GM12878 (cell line): ENCODE measurements around the gene AXIN1. TPM values are rescaled to one million over a fixed set of nuclear protein-coding genes. Genes with fewer than 3 reads are reported as not detected.

Source experiments
- BCL11A ChIP-seq: IDR thresholded peaks from 2 replicates; pipeline ENCODE4 v1.6.1; 2011; ENCODE audit warnings: low read depth, low read length
- NFXL1 ChIP-seq: fragments of 450-650 bp; IDR thresholded peaks from 2 replicates; pipeline ENCODE4 v1.6.1; 2017; ENCODE audit warnings: antibody characterized with exemption, mild to moderate bottlenecking, borderline replicate concordance
- SIX5 ChIP-seq: IDR thresholded peaks from 2 replicates; pipeline ENCODE4 v1.6.1; 2011; ENCODE audit warnings: mild to moderate bottlenecking, low read depth, low read length, moderate library complexity; ENCODE audit not compliant: severe bottlenecking
- SRF ChIP-seq, 2 experiments: IDR thresholded peaks; 2 replicates each; pipeline ENCODE4 v1.6.1; 2011; ENCODE audit warnings: low read depth in 2 of 2, low read length in 2 of 2, mild to moderate bottlenecking in 1 of 2, moderate library complexity in 1 of 2
- STAT1 ChIP-seq: fragments of 450-650 bp; conservative IDR thresholded peaks from 2 replicates; pipeline ENCODE4 v1.6.1; 2014; ENCODE audit warnings: antibody characterized with exemption, mild to moderate bottlenecking
- TCF7 ChIP-seq: IDR thresholded peaks from 2 replicates; pipeline ENCODE4 v1.6.1; 2014; ENCODE audit warnings: antibody characterized with exemption, borderline replicate concordance
- WRNIP1 ChIP-seq: IDR thresholded peaks from 2 replicates; pipeline ENCODE4 v1.6.1; 2011; ENCODE audit warnings: low read depth, low read length, improper control_type of control experiment, borderline replicate concordance
- YY1 ChIP-seq: IDR thresholded peaks from 2 replicates; pipeline ENCODE4 v1.6.1; 2011; ENCODE audit warnings: low read depth, mild to moderate bottlenecking, low read length
- ZNF622 ChIP-seq: fragments of 450-650 bp; IDR thresholded peaks from 2 replicates; pipeline ENCODE4 v1.6.1; 2017; ENCODE audit warnings: mild to moderate bottlenecking, inconsistent platforms
- ZZZ3 ChIP-seq: IDR thresholded peaks from 2 replicates; pipeline ENCODE4 v1.6.1; 2011; ENCODE audit warnings: low read depth; ENCODE audit not compliant: control insufficient read depth, insufficient read length
- polyA plus RNA-seq, 11 experiments: library from polyadenylated mRNA; depleted of rRNA in 4 of 11; unstranded in 6 of 11; stranded (reverse) in 5 of 11; fragments of >200 nt; fragmentation: Nextera tagmentation in 4 of 11; fragmentation: Illumina TruSeq in 1 of 11; extraction: Ambion mirVana in 4 of 11; extraction: Trizol in 1 of 11; gene quantifications; 1 replicate in 1 of 11; 2 replicates in 10 of 11; pipeline versions ENCODE4 v1.2.1 to v1.2.3, GENCODE V29; 2011 to 2016; ENCODE audit warnings: inconsistent platforms in 2 of 11, missing spikeins in 2 of 11, low read depth in 1 of 11
- total RNA-seq, 4 experiments: library from RNA; depleted of rRNA in 3 of 4; stranded (reverse); fragments of >200 nt in 3 of 4; fragmentation: Illumina TruSeq in 1 of 4; extraction: Trizol in 1 of 4; gene quantifications; 2 replicates each; pipeline versions ENCODE4 v1.2.1 to v1.2.3, GENCODE V29; 2013 to 2021
- TF ChIP-seq, protein P1 (sequence below): fragments of 450-650 bp; formaldehyde crosslinking; IDR thresholded peaks from 2 replicates; pipeline ENCODE4 v1.4.0; 2022; ENCODE audit warnings: mild to moderate bottlenecking, moderate library complexity
- TF ChIP-seq, protein P2 (sequence below), 3 experiments: IDR thresholded peaks in 2 of 3; conservative IDR thresholded peaks in 1 of 3; 2 replicates each; pipeline ENCODE4 v1.5.1; 2011; ENCODE audit warnings: low read depth in 3 of 3, low read length in 3 of 3, mild to moderate bottlenecking in 3 of 3, control low read depth in 2 of 3, moderate library complexity in 2 of 3, inconsistent platforms in 1 of 3, mixed read lengths in 1 of 3; ENCODE audit not compliant: control insufficient read depth in 2 of 3, insufficient read depth in 1 of 3; ENCODE audit errors: extremely low read depth in 1 of 3

Gene AXIN1
- total and polyA plus RNA-seq, 10 of the 15 experiments (the other 5 are each of a cell fraction or from before 2014, with no cell fraction given): 0.26 to 27.1 (median 7.7) TPM

DNA sequence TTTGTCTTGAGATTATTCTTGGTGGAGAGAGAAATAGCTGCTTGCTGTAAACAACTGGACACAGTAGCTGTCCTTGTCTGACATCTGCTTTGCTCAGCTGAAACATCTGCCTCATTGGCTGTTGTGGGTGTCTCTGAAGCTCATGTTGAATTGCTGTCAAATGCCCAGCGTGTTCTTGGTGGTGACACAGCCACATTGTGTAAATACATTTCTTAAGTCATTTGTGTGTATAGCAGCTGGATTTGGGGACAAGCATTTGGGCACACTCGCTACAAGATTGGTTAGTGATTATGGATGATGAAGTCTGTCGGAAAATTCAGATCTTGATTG is 112.6 kb downstream of the AXIN1 start (continued):
- TF ChIP-seq, protein P1, sequence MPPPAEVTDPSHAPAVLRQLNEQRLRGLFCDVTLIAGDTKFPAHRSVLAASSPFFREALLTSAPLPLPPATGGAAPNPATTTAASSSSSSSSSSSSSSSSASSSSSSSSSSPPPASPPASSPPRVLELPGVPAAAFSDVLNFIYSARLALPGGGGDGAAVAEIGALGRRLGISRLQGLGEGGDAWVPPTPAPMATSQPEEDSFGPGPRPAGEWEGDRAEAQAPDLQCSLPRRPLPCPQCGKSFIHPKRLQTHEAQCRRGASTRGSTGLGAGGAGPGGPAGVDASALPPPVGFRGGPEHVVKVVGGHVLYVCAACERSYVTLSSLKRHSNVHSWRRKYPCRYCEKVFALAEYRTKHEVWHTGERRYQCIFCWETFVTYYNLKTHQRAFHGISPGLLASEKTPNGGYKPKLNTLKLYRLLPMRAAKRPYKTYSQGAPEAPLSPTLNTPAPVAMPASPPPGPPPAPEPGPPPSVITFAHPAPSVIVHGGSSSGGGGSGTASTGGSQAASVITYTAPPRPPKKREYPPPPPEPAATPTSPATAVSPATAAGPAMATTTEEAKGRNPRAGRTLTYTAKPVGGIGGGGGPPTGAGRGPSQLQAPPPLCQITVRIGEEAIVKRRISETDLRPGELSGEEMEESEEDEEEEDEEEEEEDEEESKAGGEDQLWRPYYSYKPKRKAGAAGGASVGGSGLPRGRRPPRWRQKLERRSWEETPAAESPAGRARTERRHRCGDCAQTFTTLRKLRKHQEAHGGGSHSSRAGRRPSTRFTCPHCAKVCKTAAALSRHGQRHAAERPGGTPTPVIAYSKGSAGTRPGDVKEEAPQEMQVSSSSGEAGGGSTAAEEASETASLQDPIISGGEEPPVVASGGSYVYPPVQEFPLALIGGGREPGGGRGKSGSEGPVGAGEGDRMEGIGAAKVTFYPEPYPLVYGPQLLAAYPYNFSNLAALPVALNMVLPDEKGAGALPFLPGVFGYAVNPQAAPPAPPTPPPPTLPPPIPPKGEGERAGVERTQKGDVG: no peak
- TF ChIP-seq WRNIP1: no peak
- no peak for TF ChIP-seq BCL11A
- no peak for TF ChIP-seq YY1
- no peak for TF ChIP-seq STAT1
- no peak for TF ChIP-seq SRF (IDR thresholded peaks at IDR 0.05; ENCODE audit: low read depth in 2 of 2, low read length in 2 of 2)
- no peak for TF ChIP-seq TCF7
- no peak for TF ChIP-seq ZNF622
- no peak for TF ChIP-seq NFXL1
- TF ChIP-seq, protein P2, sequence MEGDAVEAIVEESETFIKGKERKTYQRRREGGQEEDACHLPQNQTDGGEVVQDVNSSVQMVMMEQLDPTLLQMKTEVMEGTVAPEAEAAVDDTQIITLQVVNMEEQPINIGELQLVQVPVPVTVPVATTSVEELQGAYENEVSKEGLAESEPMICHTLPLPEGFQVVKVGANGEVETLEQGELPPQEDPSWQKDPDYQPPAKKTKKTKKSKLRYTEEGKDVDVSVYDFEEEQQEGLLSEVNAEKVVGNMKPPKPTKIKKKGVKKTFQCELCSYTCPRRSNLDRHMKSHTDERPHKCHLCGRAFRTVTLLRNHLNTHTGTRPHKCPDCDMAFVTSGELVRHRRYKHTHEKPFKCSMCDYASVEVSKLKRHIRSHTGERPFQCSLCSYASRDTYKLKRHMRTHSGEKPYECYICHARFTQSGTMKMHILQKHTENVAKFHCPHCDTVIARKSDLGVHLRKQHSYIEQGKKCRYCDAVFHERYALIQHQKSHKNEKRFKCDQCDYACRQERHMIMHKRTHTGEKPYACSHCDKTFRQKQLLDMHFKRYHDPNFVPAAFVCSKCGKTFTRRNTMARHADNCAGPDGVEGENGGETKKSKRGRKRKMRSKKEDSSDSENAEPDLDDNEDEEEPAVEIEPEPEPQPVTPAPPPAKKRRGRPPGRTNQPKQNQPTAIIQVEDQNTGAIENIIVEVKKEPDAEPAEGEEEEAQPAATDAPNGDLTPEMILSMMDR (IDR thresholded peaks at IDR 0.05 in 2 of 3, conservative IDR thresholded peaks at IDR 0.05 in 1 of 3; ENCODE audit: control insufficient read depth in 2 of 3, extremely low read depth in 1 of 3, insufficient read depth in 1 of 3, low read depth in 3 of 3, low read length in 3 of 3): no peak
- TF ChIP-seq SIX5: no peak
- no peak for TF ChIP-seq ZZZ3

Other genes starting within 250 kb of the AXIN1 start
Only the 7 nearest of the 21 such genes appear.
- not detected in 2 replicates for gene ARHGDIG, start 72.1 kb downstream of the AXIN1 start, total RNA-seq (2014; rRNA removed)
- gene ARHGDIG, start 72.1 kb downstream of the AXIN1 start, total RNA-seq (2014; rRNA removed; fragmentation: Illumina TruSeq; extraction: Trizol): not detected in 2 replicates
- not detected in 2 replicates for gene ARHGDIG, start 72.1 kb downstream of the AXIN1 start, total RNA-seq (2021)
- not detected in 2 replicates for gene ARHGDIG, start 72.1 kb downstream of the AXIN1 start, polyA plus RNA-seq (2011; rRNA removed)
- not detected in 2 replicates for gene ARHGDIG, start 72.1 kb downstream of the AXIN1 start, polyA plus RNA-seq (2014; fragmentation: Illumina TruSeq; extraction: Trizol)
- not detected for gene ARHGDIG, start 72.1 kb downstream of the AXIN1 start, polyA plus RNA-seq (2014; fragmentation: Nextera tagmentation; extraction: Ambion mirVana)
- gene ARHGDIG, start 72.1 kb downstream of the AXIN1 start, polyA plus RNA-seq (2014; rRNA removed): not detected in 2 replicates
- not detected for gene ARHGDIG, start 72.1 kb downstream of the AXIN1 start, polyA plus RNA-seq (2016; fragmentation: Nextera tagmentation; extraction: Ambion mirVana)
- gene PDIA2, start 69.6 kb downstream of the AXIN1 start, total RNA-seq (2014; rRNA removed): not detected in 2 replicates
- gene PDIA2, start 69.6 kb downstream of the AXIN1 start, total RNA-seq (2014; rRNA removed; fragmentation: Illumina TruSeq; extraction: Trizol): not detected in 2 replicates
- 0.32 and 0.36 TPM in 2 replicates for gene PDIA2, start 69.6 kb downstream of the AXIN1 start, total RNA-seq (2021)
- not detected in 2 replicates for gene PDIA2, start 69.6 kb downstream of the AXIN1 start, polyA plus RNA-seq (2011; rRNA removed)
- not detected in 2 replicates for gene PDIA2, start 69.6 kb downstream of the AXIN1 start, polyA plus RNA-seq (2014; fragmentation: Illumina TruSeq; extraction: Trizol)
- gene PDIA2, start 69.6 kb downstream of the AXIN1 start, polyA plus RNA-seq (2014; fragmentation: Nextera tagmentation; extraction: Ambion mirVana): not detected
- not detected in 2 replicates for gene PDIA2, start 69.6 kb downstream of the AXIN1 start, polyA plus RNA-seq (2014; rRNA removed)
- gene PDIA2, start 69.6 kb downstream of the AXIN1 start, polyA plus RNA-seq (2016; fragmentation: Nextera tagmentation; extraction: Ambion mirVana): under 1 TPM in 1 of 2 experiments, not detected in 1; 0.11 TPM
- 146 and 151 TPM in 2 replicates for gene MRPL28, start 17.8 kb upstream of the AXIN1 start, total RNA-seq (2014; rRNA removed)
- gene MRPL28, start 17.8 kb upstream of the AXIN1 start, total RNA-seq (2014; rRNA removed; fragmentation: Illumina TruSeq; extraction: Trizol): 70.1 and 75.0 TPM in 2 replicates
- 107 and 115 TPM in 2 replicates for gene MRPL28, start 17.8 kb upstream of the AXIN1 start, total RNA-seq (2021)
- 74.1 and 113 TPM in 2 replicates for gene MRPL28, start 17.8 kb upstream of the AXIN1 start, polyA plus RNA-seq (2011; rRNA removed)
- 33.3 and 105 TPM in 2 replicates for gene MRPL28, start 17.8 kb upstream of the AXIN1 start, polyA plus RNA-seq (2014; fragmentation: Illumina TruSeq; extraction: Trizol)
- 10 to 100 TPM in 1 of 2 experiments, 1 to 10 TPM in 1; 1.6 to 17.9 TPM for gene MRPL28, start 17.8 kb upstream of the AXIN1 start, polyA plus RNA-seq (2014; fragmentation: Nextera tagmentation; extraction: Ambion mirVana)
- gene MRPL28, start 17.8 kb upstream of the AXIN1 start, polyA plus RNA-seq (2014; rRNA removed): 169 and 186 TPM in 2 replicates
- 100 to 1,000 TPM; 165 to 185 TPM for gene MRPL28, start 17.8 kb upstream of the AXIN1 start, polyA plus RNA-seq (2016; fragmentation: Nextera tagmentation; extraction: Ambion mirVana)
- gene PGAP6, start 29.3 kb upstream of the AXIN1 start, total RNA-seq (2014; rRNA removed): 42.5 and 48.8 TPM in 2 replicates
- 19.7 and 24.2 TPM in 2 replicates for gene PGAP6, start 29.3 kb upstream of the AXIN1 start, total RNA-seq (2014; rRNA removed; fragmentation: Illumina TruSeq; extraction: Trizol)
- gene PGAP6, start 29.3 kb upstream of the AXIN1 start, total RNA-seq (2021): 40.7 and 43.5 TPM in 2 replicates
- gene PGAP6, start 29.3 kb upstream of the AXIN1 start, polyA plus RNA-seq (2011; rRNA removed): 10.9 and 32.0 TPM in 2 replicates
- gene PGAP6, start 29.3 kb upstream of the AXIN1 start, polyA plus RNA-seq (2014; fragmentation: Illumina TruSeq; extraction: Trizol): 2.8 and 12.6 TPM in 2 replicates
- 1 to 10 TPM in 1 of 2 experiments, under 1 TPM in 1; 0.76 to 2.9 TPM for gene PGAP6, start 29.3 kb upstream of the AXIN1 start, polyA plus RNA-seq (2014; fragmentation: Nextera tagmentation; extraction: Ambion mirVana)
- 44.4 and 58.3 TPM in 2 replicates for gene PGAP6, start 29.3 kb upstream of the AXIN1 start, polyA plus RNA-seq (2014; rRNA removed)
- 1 to 10 TPM; 3.7 to 5.6 TPM for gene PGAP6, start 29.3 kb upstream of the AXIN1 start, polyA plus RNA-seq (2016; fragmentation: Nextera tagmentation; extraction: Ambion mirVana)
- gene NME4, start 44.5 kb upstream of the AXIN1 start, total RNA-seq (2014; rRNA removed): 123 and 142 TPM in 2 replicates
- gene NME4, start 44.5 kb upstream of the AXIN1 start, total RNA-seq (2014; rRNA removed; fragmentation: Illumina TruSeq; extraction: Trizol): 60.4 and 63.0 TPM in 2 replicates
- 133 and 141 TPM in 2 replicates for gene NME4, start 44.5 kb upstream of the AXIN1 start, total RNA-seq (2021)
- 5.0 and 11.1 TPM in 2 replicates for gene NME4, start 44.5 kb upstream of the AXIN1 start, polyA plus RNA-seq (2011; rRNA removed)
- gene NME4, start 44.5 kb upstream of the AXIN1 start, polyA plus RNA-seq (2014; fragmentation: Illumina TruSeq; extraction: Trizol): 28.2 and 60.5 TPM in 2 replicates
- 10 to 100 TPM; 11.0 to 15.3 TPM for gene NME4, start 44.5 kb upstream of the AXIN1 start, polyA plus RNA-seq (2014; fragmentation: Nextera tagmentation; extraction: Ambion mirVana)
- gene NME4, start 44.5 kb upstream of the AXIN1 start, polyA plus RNA-seq (2014; rRNA removed): 235 and 245 TPM in 2 replicates
- 100 to 1,000 TPM; 132 to 161 TPM for gene NME4, start 44.5 kb upstream of the AXIN1 start, polyA plus RNA-seq (2016; fragmentation: Nextera tagmentation; extraction: Ambion mirVana)
- 7.2 and 8.0 TPM in 2 replicates for gene DECR2, start 49.2 kb upstream of the AXIN1 start, total RNA-seq (2014; rRNA removed)
- gene DECR2, start 49.2 kb upstream of the AXIN1 start, total RNA-seq (2014; rRNA removed; fragmentation: Illumina TruSeq; extraction: Trizol): 4.0 and 4.7 TPM in 2 replicates
- gene DECR2, start 49.2 kb upstream of the AXIN1 start, total RNA-seq (2021): 13.0 and 13.1 TPM in 2 replicates
- 2.0 TPM in 2 replicates for gene DECR2, start 49.2 kb upstream of the AXIN1 start, polyA plus RNA-seq (2011; rRNA removed)
- 2.9 and 3.1 TPM in 2 replicates for gene DECR2, start 49.2 kb upstream of the AXIN1 start, polyA plus RNA-seq (2014; fragmentation: Illumina TruSeq; extraction: Trizol)
- 1 to 10 TPM in 1 of 2 experiments, under 1 TPM in 1; 0.53 to 1.8 TPM for gene DECR2, start 49.2 kb upstream of the AXIN1 start, polyA plus RNA-seq (2014; fragmentation: Nextera tagmentation; extraction: Ambion mirVana)
- 20.3 and 21.5 TPM in 2 replicates for gene DECR2, start 49.2 kb upstream of the AXIN1 start, polyA plus RNA-seq (2014; rRNA removed)
- 10 to 100 TPM; 16.1 to 16.4 TPM for gene DECR2, start 49.2 kb upstream of the AXIN1 start, polyA plus RNA-seq (2016; fragmentation: Nextera tagmentation; extraction: Ambion mirVana)
- gene RAB11FIP3, start 72.9 kb upstream of the AXIN1 start, total RNA-seq (2014; rRNA removed): 11.3 and 11.4 TPM in 2 replicates
- 9.1 and 9.8 TPM in 2 replicates for gene RAB11FIP3, start 72.9 kb upstream of the AXIN1 start, total RNA-seq (2014; rRNA removed; fragmentation: Illumina TruSeq; extraction: Trizol)
- gene RAB11FIP3, start 72.9 kb upstream of the AXIN1 start, total RNA-seq (2021): 25.6 and 27.3 TPM in 2 replicates
- 5.3 and 6.3 TPM in 2 replicates for gene RAB11FIP3, start 72.9 kb upstream of the AXIN1 start, polyA plus RNA-seq (2011; rRNA removed)
- 3.3 and 9.2 TPM in 2 replicates for gene RAB11FIP3, start 72.9 kb upstream of the AXIN1 start, polyA plus RNA-seq (2014; fragmentation: Illumina TruSeq; extraction: Trizol)
- 1 to 10 TPM; 1.2 to 1.3 TPM for gene RAB11FIP3, start 72.9 kb upstream of the AXIN1 start, polyA plus RNA-seq (2014; fragmentation: Nextera tagmentation; extraction: Ambion mirVana)
- gene RAB11FIP3, start 72.9 kb upstream of the AXIN1 start, polyA plus RNA-seq (2014; rRNA removed): 17.1 and 22.4 TPM in 2 replicates
- gene RAB11FIP3, start 72.9 kb upstream of the AXIN1 start, polyA plus RNA-seq (2016; fragmentation: Nextera tagmentation; extraction: Ambion mirVana): 1 to 10 TPM; 1.5 to 1.7 TPM